ENCODE measurements around the gene TARDBP.
"Not testable (repeated sequence)": the region's sequence is repeated elsewhere in the genome, so short reads cannot be mapped to it uniquely, and the experiment has no call there.

TARDBP gene

DNA sequence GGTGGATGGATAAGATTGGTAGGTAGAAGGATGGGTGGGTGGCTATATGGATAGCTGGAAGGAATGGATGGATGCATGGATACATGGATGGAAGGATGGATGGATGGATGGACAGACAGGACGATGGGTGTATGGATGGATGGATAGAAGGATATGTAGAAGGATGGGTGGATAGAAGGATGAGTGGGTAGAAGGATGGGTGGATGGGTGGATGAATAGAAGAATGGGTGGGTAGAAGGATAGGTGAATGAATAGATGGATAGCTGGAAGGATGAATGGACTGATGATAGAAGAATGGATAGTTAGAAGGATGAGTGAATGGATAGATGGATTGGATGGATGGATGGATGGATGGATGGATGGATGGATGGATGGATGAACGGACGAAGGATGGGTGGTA is 29.6 kb downstream of the TARDBP start:
- in situ Hi-C loops (cut with HindIII; ENCODE audit: low sequenced_read_pairs): no loop called here

GRCh38 chr1:11042995-11043874 is 30.8 kb downstream of the TARDBP start:
- in situ Hi-C loops (cut with HindIII; ENCODE audit: low sequenced_read_pairs): no loop called here

DNA sequence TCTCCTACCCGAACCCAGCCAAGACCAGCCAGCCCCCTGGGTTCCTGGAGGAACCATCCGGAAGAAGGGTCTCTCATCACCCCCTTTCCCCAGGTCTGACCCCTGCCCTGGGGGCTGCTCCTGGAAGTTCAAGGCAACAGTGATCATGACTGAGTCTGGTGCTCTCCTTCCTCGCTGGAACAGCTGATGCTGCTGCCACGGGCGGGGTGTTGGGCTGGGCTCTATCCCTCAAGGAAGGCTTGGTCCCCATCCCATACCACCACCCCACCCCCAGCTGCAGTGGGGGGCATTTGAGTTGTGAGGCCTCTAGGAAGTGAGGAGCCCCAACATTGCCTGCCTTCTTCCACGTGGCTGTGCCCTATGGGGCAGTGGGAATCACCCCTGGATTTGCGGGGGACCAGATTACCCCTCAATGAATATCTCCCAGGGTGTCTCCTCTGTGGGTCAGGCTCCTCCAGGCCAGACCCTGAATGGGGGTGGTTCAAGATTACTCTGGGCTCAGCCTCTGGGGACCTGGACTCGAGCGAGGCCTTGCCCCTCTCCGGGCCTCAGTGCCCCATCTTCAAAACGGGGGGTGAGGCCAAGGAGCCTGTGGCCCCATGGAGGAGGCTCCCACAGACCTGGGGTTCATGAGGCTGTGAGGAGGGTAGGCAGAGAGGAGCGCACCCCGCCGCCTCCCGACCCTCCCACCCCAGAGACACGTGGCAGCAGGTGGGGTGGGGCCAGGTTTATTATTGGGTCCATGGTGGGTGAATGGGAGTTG is 31.8 kb downstream of the TARDBP start:
- in situ Hi-C loops (cut with HindIII; ENCODE audit: low sequenced_read_pairs): no loop called here

DNA sequence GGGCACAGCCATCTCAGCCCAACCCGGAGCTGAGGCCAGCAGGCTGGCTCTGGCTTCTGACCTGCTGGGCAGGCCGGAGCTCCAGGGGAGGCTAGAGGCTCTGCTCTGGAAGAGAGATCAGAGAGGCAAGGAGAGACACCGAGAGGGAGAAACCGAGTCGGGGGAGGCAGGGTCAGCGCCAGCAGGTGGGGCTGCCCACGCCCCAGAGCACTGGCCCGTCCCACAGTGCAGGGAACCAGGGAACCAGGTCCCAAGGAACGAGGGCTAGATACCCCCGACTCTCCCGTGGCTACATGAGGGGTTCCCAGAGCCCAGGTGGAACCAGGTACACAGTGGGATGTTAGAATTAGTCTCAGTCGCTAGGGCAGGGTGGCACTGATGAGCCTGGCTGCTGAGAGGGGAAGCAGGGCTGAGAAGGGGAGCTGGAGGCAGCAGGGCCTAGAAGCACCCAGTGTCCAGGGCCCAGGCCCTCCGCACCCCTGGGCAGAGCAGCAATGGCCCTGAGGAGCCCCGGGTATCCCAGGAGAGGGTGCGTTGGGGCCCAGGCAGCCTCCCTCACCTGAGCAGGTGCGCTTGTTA is 32.5 kb downstream of the TARDBP start:
- in situ Hi-C loops (cut with HindIII; ENCODE audit: low sequenced_read_pairs): no loop called here

DNA sequence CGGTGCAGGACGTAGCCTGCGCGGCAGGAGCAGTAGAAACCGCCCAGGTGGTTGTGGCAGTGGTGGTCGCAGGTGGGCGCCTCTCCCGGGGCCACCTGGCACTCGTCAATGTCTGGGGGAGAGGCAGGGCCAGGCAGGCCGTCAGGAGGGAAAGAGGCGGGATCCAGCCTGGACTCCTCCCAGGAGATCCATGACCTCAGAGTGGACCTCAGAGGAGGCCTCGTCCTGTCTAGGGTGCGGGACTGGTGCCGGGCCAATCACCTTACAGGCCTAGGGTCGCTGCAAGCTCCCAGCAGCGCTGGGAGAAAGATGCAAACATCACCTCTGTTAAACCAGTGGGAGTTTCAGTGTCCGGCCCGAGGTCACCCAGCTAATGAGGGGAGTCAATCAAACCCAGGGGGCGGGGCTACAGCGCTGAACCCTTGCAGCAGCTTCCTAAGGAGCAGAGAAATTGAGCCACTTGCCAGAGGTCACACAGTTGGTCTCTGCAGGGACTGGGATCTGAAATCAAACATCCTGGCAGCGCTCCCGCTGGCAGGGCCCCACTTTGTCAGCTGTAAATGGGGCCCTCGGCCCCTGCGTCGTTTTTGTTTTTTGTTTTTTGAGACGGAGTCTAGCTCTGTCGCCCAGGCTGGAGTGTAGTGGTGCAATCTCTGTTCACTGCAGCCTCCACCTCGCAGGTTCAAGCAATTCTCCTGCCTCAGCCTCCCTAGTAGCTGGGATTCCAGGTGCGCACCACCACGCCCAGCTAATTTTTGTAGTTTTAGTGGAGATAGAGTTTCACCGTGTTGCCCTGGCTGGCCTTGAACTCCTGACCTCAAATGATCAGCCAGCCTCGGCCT is 33.2 kb downstream of the TARDBP start:
- in situ Hi-C loops (cut with HindIII; ENCODE audit: low sequenced_read_pairs): no loop called here

DNA sequence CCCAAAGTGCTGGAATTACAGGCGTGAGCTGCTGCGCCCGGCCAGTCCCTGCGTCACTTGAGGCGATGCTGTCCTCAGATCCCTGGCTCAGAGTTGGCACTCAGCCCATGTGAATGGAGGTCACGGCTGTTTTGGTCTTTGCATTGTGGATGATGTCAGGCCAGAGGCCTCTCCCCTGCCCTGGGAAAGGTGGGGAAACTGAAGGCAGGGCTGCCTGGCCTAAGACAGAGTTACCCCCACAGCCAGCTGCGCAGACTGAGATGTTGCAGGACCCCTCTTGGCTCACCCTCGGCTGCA is 33.8 kb downstream of the TARDBP start:
- in situ Hi-C loops (cut with HindIII; ENCODE audit: low sequenced_read_pairs): no loop called here

GRCh38 chr1:11046625-11047365 is 34.3 kb downstream of the TARDBP start, which contains the start of gene MASP2:
MASP2 (minus strand) TSS chr1:11047239; CDS start chr1:11047207, 32 bp downstream.
- in situ Hi-C loops (cut with HindIII; ENCODE audit: low sequenced_read_pairs): no loop called here

DNA sequence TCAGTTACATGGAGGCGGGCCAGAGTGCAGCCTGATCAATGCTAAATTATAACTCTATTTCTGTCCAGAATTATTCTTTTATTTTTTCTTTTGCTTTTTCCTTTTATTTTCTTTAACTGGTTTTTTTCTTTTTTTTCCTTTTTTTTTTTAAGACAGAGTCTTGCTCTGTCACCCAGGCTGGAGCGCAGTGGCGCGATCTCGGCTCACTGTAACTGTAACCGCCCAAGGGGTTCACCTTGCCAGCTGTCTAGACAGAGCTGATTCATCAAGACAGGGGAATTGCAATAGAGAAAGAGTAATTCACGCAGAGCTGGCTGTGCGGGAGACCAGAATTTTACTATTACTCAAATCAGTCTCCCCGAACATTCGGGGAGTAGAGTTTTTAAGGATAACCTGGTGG is 38.7 kb downstream of the TARDBP start:
- in situ Hi-C loops (cut with HindIII; ENCODE audit: low sequenced_read_pairs): not testable (repeated sequence)

DNA sequence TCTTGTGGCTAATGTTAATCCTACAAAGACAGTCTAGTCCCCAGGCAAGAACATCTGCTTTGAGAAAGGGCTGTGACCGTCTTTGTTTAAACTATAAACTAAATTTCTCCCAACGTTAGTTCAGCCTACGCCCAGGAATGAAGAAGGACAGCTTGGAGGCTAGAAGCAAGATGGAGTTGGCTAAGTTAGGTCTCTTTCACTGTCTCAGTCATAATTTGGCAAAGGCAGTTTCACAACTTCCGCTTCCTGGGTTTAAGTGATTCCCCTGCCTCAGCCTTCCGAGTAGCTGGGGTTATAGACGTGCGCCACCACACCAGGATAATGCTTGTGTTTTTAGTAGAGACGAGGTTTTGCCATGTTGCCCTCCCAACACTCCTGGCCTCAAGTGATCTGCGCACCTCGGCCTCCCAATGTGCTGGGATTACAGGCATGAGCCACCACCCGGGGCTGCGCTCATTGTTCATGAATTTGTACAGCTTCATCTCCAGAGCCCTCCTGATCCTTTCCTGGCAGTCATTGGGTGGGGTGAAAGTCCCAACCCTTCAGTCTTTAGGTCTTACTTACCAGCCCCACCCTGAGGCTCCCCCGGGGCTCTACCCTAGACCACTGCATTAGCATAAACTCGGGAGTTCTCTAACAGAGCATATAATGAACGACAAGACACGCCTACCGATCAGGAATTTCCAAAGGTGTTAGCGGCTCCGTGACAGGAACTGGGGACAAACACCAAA is 39.5 kb downstream of the TARDBP start:
- in situ Hi-C loops (cut with HindIII; ENCODE audit: low sequenced_read_pairs): no loop called here

DNA sequence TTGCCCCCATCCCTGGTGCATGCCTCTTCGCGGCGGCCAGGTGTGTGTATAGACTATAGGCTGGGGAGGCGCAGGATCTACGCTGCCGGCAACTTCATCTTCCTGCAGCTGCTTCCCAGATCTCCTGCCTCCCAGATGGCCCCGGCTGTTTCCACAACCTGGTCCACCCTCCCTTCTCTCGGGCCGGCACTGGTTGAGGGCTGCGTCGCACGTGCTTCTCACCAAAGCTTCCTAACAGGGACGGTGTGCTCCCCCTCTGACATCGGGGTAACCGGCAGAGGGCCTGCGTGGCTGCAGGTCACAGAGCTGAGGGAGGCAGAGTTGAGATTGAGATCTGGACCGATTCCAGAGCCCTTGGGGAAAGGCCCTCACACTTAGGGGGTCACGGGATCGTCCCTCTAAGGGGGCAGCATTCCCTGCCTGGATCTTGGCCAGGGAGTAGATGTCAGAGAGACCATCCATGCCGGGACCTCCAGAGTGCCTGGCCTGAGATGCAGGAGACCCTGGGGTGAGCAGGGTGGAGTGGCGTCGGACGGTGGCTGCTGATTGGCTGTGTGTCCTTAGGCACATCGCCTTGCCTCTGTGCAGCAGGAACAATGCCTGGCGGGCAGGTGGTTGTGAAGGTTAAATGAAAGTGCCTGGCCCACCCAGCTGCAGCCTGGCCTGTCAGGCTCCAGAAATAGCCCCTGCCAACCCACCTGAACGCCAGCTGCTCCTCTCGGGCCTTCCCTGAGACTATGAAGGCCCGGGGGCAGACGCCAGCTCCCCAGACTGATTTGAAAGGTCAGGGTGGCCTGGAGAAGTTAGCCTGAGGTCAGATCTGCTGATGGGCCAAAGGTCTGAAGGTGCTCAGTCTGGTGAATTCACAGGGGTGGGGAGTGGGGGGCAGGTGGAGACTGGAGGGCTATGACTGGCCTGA is 40.6 kb downstream of the TARDBP start:
- in situ Hi-C loops (cut with HindIII; ENCODE audit: low sequenced_read_pairs): no loop called here

- in situ Hi-C loops (cut with HindIII; ENCODE audit: low sequenced_read_pairs): no loop called here
Observed at GRCh38 chr1:11053758-11054137, 41.3 kb downstream of the TARDBP start.

GRCh38 chr1:11054181-11054580 is 41.7 kb downstream of the TARDBP start:
- in situ Hi-C loops (cut with HindIII; ENCODE audit: low sequenced_read_pairs): no loop called here

GRCh38 chr1:11054666-11055065 is 42.2 kb downstream of the TARDBP start:
- in situ Hi-C loops (cut with HindIII; ENCODE audit: low sequenced_read_pairs): no loop called here

GRCh38 chr1:11055676-11056075 is 43.2 kb downstream of the TARDBP start:
- in situ Hi-C loops (cut with HindIII; ENCODE audit: low sequenced_read_pairs): no loop called here

- in situ Hi-C loops (cut with HindIII; ENCODE audit: low sequenced_read_pairs): no loop called here
Observed at GRCh38 chr1:11056504-11056903, 44.0 kb downstream of the TARDBP start.

DNA sequence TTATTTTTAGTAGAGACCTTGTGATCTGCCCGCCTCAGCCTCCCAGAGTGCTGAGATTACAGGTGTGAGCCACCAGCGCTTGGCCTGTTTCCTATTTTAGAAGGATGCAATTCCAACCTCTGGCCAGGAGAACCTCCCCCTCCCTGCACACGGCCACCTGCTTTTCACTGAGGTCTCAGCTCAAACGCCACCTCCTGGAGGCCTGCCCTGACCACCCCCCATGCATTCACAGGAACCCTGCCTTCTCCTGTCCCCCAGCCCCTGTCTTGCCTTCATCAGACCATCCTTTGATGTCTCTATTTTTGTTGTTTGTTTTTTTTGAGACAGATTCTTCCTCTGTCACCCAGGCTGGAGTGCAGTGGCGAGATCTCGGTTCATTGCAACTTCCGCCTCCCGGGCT is 45.0 kb downstream of the TARDBP start:
- in situ Hi-C loops (cut with HindIII; ENCODE audit: low sequenced_read_pairs): no loop called here

GRCh38 chr1:11058026-11058425 is 45.6 kb downstream of the TARDBP start:
- in situ Hi-C loops (cut with HindIII; ENCODE audit: low sequenced_read_pairs): no loop called here

DNA sequence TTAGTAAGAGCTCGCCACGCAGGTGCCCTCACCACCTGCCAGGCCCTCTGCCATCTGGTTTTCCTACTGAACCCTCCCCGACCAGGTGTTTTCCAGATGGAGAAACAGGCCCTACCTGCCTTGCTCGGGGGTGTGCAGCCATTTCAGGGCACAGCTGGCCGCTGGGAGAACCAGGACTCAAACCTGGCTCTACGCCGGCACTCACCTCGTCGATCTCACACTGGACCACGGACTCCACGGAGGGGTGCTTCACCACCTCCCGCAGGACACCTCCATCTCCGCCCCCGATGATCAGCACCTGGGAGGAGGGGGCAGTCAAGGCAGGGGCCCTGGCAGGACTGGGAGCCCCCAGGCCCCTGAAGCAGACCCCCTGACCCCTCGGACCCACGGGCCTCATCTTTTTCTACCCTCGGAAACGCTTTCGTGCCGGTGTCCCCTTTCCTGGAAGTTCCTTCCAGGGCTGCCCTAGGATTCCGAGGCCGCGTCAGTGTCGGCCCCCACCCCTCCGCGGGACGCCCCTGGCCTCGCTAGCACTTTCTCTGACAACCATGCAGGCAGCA is 46.2 kb downstream of the TARDBP start:
- in situ Hi-C loops (cut with HindIII; ENCODE audit: low sequenced_read_pairs): no loop called here

Data from DLD1 (cell line).